NCI-H2171 treated with DMSO at 0.1 percent for 48 hours (cell line): ENCODE measurements around the gene ZNF473.
"Not testable (repeated sequence)": the region's sequence is repeated elsewhere in the genome, so short reads cannot be mapped to it uniquely, and the experiment has no call there.

Experiments
- DNase-seq: peaks from one replicate; lab custom pipeline; 2025; lab: John Stamatoyannopoulos, UW

ZNF473 gene

DNA sequence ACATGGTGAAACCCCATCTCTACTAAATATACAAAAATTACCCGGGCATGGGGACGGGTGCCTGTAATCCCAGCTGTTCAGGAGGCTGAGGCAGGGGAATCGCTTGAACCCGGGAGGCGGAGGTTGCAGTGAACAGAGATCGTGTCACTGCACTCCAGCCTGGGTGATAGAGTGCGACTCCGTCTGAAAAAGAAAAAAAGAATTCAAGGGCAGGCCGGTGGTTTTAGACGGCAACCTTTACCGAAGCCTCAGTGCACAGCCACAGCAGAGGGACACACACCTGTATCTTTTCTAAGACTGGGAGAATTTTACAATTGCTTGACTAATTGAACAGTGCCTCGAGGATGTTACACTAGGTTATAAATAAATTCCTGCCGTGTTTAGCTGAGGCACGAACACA is 73.9 kb downstream of the ZNF473 start:
- DNase-seq, result not testable (repeated sequence)

DNA sequence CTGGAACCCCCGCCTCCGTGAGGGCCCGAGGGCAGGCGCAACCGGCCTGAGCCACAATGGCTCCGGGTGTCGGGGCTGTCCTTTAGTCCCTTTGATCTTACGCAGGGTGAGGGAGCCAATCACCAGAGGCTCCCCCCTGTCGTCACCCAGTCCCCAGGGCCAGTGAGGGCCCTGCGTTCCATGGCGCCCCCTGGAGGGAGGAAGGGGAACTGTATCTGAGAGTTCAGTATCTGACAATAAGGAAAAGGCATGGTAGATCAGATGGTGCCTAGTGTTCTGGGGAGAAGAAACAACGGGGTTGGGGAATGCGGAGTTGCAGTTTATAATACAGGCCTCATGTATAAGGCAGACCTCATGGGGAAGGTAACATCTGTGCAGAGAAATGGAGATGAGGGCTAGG is 75.1 kb downstream of the ZNF473 start:
- not testable (repeated sequence) for DNase-seq
